GM21825 (cell line): ENCODE results near the gene STUB1.

Experiments used
- ATAC-seq: cut with Tn5 transposase; IDR thresholded peaks from one replicate; pipeline ENCODE4 v1.9.1; 2021; ENCODE audit warnings: mild to moderate bottlenecking, moderate library complexity; ENCODE audit not compliant: unreplicated experiment

Gene STUB1

GRCh38 chr16:643050-643368 is 37.2 kb upstream of the STUB1 start:
- ATAC-seq, result no peak

- no peak for ATAC-seq
These were observed 35.7 kb upstream of the STUB1 start for GRCh38 chr16:644556-644955.

GRCh38 chr16:645852-646678 is 34.1 kb upstream of the STUB1 start:
- ATAC-seq, result no peak

GRCh38 chr16:646679-647172 is 33.5 kb upstream of the STUB1 start:
- ATAC-seq, result no peak

GRCh38 chr16:647173-647902 is 32.9 kb upstream of the STUB1 start:
- ATAC-seq, result no peak

- no peak for ATAC-seq
These were observed 32.0 kb upstream of the STUB1 start for GRCh38 chr16:648071-648780.

GRCh38 chr16:648781-649589 is 31.2 kb upstream of the STUB1 start, which contains the start of gene WDR90:
Gene WDR90, plus strand, starts transcription at chr16:649365. Its CDS starts 52 bp downstream, at chr16:649417.
- peak; percentile 58 for ATAC-seq

GRCh38 chr16:649631-650030 is 30.6 kb upstream of the STUB1 start:
- ATAC-seq, result no peak

- ATAC-seq, result no peak
These were observed 28.4 kb upstream of the STUB1 start for GRCh38 chr16:651844-652243.

- no peak for ATAC-seq
These were observed 27.5 kb upstream of the STUB1 start for GRCh38 chr16:652454-653305.

GRCh38 chr16:654034-654433 is 26.2 kb upstream of the STUB1 start:
- no peak for ATAC-seq

GRCh38 chr16:657487-657886 is 22.7 kb upstream of the STUB1 start:
- no peak for ATAC-seq

- ATAC-seq, result no peak
These were observed 21.3 kb upstream of the STUB1 start for GRCh38 chr16:658679-659571.

GRCh38 chr16:659618-660017 is 20.6 kb upstream of the STUB1 start:
- no peak for ATAC-seq

GRCh38 chr16:660132-660458 is 20.1 kb upstream of the STUB1 start:
- no peak for ATAC-seq

GRCh38 chr16:660459-661183 is 19.6 kb upstream of the STUB1 start:
- peak; percentile 27 for ATAC-seq

GRCh38 chr16:661184-661821 is 18.9 kb upstream of the STUB1 start:
- no peak for ATAC-seq

- ATAC-seq, result no peak
These were observed 18.1 kb upstream of the STUB1 start for GRCh38 chr16:662095-662494.
